Stomach (tissue), 4 donors: Measurements from ENCODE around the gene ARID4B.

Experiments used
- POLR2A ChIP-seq, 4 donors: fragments of 450-650 bp; IDR thresholded peaks; one replicate each; pipeline ENCODE4 v1.6.1; 2016; ENCODE audit warnings: antibody characterized with exemption in 4 of 4, control low read depth in 2 of 4, mild to moderate bottlenecking in 1 of 4, moderate library complexity in 1 of 4
- TF ChIP-seq, protein P1 (sequence below), 7 experiments: fragments of 450-650 bp in 4 of 7; fragments of 200-600 bp in 3 of 7; sonication (generic) in 3 of 7; IDR thresholded peaks; one replicate each; pipeline ENCODE4 v1.5.1; 2016 to 2019; ENCODE audit warnings: antibody characterized with exemption in 7 of 7, control low read depth in 2 of 7, mild to moderate bottlenecking in 1 of 7

DNA sequence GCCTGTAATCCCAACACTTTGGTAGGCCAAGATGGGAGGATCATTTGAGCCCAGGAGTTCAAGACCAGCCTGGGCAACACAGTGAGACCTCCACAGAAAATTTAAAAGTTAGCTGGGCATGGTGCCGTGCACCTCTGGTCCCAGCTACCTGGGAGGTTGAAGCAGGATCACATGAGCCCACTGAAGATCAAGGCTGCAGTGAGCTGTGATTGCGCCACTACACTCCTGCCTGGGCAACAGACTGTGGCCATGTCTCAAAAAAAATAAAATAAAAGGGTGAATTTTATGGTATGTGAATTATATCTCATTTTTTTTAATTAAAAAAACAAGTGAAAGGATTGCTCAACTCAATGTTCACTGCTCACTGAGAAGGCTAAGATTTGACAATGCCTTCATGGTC is 8.7 kb downstream of the ARID4B start:
- TF ChIP-seq, protein P1, sequence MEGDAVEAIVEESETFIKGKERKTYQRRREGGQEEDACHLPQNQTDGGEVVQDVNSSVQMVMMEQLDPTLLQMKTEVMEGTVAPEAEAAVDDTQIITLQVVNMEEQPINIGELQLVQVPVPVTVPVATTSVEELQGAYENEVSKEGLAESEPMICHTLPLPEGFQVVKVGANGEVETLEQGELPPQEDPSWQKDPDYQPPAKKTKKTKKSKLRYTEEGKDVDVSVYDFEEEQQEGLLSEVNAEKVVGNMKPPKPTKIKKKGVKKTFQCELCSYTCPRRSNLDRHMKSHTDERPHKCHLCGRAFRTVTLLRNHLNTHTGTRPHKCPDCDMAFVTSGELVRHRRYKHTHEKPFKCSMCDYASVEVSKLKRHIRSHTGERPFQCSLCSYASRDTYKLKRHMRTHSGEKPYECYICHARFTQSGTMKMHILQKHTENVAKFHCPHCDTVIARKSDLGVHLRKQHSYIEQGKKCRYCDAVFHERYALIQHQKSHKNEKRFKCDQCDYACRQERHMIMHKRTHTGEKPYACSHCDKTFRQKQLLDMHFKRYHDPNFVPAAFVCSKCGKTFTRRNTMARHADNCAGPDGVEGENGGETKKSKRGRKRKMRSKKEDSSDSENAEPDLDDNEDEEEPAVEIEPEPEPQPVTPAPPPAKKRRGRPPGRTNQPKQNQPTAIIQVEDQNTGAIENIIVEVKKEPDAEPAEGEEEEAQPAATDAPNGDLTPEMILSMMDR (IDR thresholded peaks at IDR 0.05), result no peak
- no peak for TF ChIP-seq POLR2A (IDR thresholded peaks at IDR 0.05)
